Fibroblast of lung (primary cell): ENCODE data around the gene LRP5. TPM values are rescaled to one million over a fixed set of nuclear protein-coding genes. Genes with fewer than 3 reads are reported as not detected.

Experiments
- DNase-seq, 2 donors: peaks; one replicate each; pipeline versions ENCODE4 v3.0.0 to v3.0.0-alpha.2; 2010; ENCODE audit warnings: low read depth in 2 of 2
- H2AFZ ChIP-seq: 2 replicates; pipeline ENCODE4 v1.5.1; 2012; ENCODE audit warnings: low read length, control low read depth, inconsistent platforms
- H3K27ac ChIP-seq: 2 replicates; pipeline ENCODE4 v1.5.1; 2011; ENCODE audit warnings: low read length, control low read depth; ENCODE audit not compliant: insufficient read depth
- H3K27me3 ChIP-seq: 2 replicates; pipeline ENCODE4 v1.5.1; 2011; ENCODE audit warnings: mild to moderate bottlenecking, low read length; ENCODE audit not compliant: control insufficient read depth, insufficient read depth
- H3K36me3 ChIP-seq: 2 replicates; pipeline ENCODE4 v1.5.1; 2011; ENCODE audit warnings: low read length; ENCODE audit not compliant: control insufficient read depth, insufficient read depth
- H3K4me1 ChIP-seq: 2 replicates; pipeline ENCODE4 v1.5.1; 2011; ENCODE audit warnings: low read length; ENCODE audit not compliant: control insufficient read depth, insufficient read depth; ENCODE audit errors: extremely low read depth
- H3K4me2 ChIP-seq: 2 replicates; pipeline ENCODE4 v1.5.1; 2011; ENCODE audit warnings: low read length, control low read depth; ENCODE audit not compliant: insufficient read depth; ENCODE audit errors: extremely low read depth
- H3K4me3 ChIP-seq, 4 experiments: fragments of 200-600 bp in 1 of 4; sonication (generic) in 1 of 4; replicated peaks in 1 of 4; 2 replicates each; pipeline ENCODE4 v1.5.1; 2011 to 2016; ENCODE audit warnings: low read length in 4 of 4, low read depth in 3 of 4, mild to moderate bottlenecking in 3 of 4, control low read depth in 2 of 4, inconsistent platforms in 1 of 4, mixed read lengths in 1 of 4; ENCODE audit not compliant: insufficient read depth in 1 of 4; ENCODE audit errors: control extremely low read depth in 1 of 4
- H3K79me2 ChIP-seq: 2 replicates; pipeline ENCODE4 v1.5.1; 2012; ENCODE audit warnings: mild to moderate bottlenecking, low read length, inconsistent platforms; ENCODE audit not compliant: control insufficient read depth, insufficient read depth
- H3K9ac ChIP-seq: 2 replicates; pipeline ENCODE4 v1.5.1; 2011; ENCODE audit warnings: mild to moderate bottlenecking, low read length, control low read depth; ENCODE audit not compliant: insufficient read depth
- H3K9me3 ChIP-seq: 2 replicates; pipeline ENCODE4 v1.5.1; 2012; ENCODE audit warnings: low read depth, low read length; ENCODE audit not compliant: control insufficient read depth, insufficient read depth
- H4K20me1 ChIP-seq: 2 replicates; pipeline ENCODE4 v1.5.1; 2011; ENCODE audit warnings: low read length; ENCODE audit not compliant: control insufficient read depth, insufficient read depth; ENCODE audit errors: extremely low read depth
- EZH2 ChIP-seq: IDR thresholded peaks from 2 replicates; pipeline ENCODE4 v1.5.1; 2012; ENCODE audit warnings: low read length, control low read depth, mild to moderate bottlenecking; ENCODE audit errors: missing control alignments
- polyA plus RNA-seq, 2 donors: library from polyadenylated mRNA; depleted of rRNA in 1 of 2; stranded (reverse) in 1 of 2; unstranded in 1 of 2; fragments of >200 nt; gene quantifications; 2 replicates each; pipeline ENCODE4 v1.2.1, GENCODE V29; 2011 to 2012; ENCODE audit warnings: missing spikeins in 1 of 2
- total RNA-seq: library from RNA; depleted of rRNA; stranded (reverse); fragments of >200 nt; gene quantifications from 2 replicates; pipeline ENCODE4 v1.2.1, GENCODE V29; 2014
- TF ChIP-seq, protein P1 (sequence below), 2 donors: IDR thresholded peaks in 1 of 2; conservative IDR thresholded peaks in 1 of 2; 1 replicate in 1 of 2; 2 replicates in 1 of 2; pipeline ENCODE4 v1.5.1; 2011 to 2012; ENCODE audit warnings: low read length in 2 of 2, control low read depth in 1 of 2, inconsistent platforms in 1 of 2, low read depth in 1 of 2, mild to moderate bottlenecking in 1 of 2

The LRP5 gene
- total and polyA plus RNA-seq, 2 donors (not counting 1 experiment from before 2014, with no cell fraction given): 3.8 to 22.0 TPM

- no peaks in the 10 kb centered on the region for H3K9me3 ChIP-seq
- H3K4me3 ChIP-seq: peak overlapping the region; percentile 41 to 78 (median 63)
- H3K4me1 ChIP-seq: peaks cover 2% of the 10 kb centered on the region
- no peaks in the 10 kb centered on the region for H4K20me1 ChIP-seq
- H3K4me2 ChIP-seq: peak overlapping the region; percentile 53
- no peaks in the 10 kb centered on the region for H3K36me3 ChIP-seq
- no peak overlapping the region for H2AFZ ChIP-seq
- peak overlapping the region; percentile 19 for H3K27ac ChIP-seq
- H3K27me3 ChIP-seq: no peaks in the 10 kb centered on the region
- H3K9ac ChIP-seq: peak overlapping the region; percentile 1
- TF ChIP-seq, protein P1, sequence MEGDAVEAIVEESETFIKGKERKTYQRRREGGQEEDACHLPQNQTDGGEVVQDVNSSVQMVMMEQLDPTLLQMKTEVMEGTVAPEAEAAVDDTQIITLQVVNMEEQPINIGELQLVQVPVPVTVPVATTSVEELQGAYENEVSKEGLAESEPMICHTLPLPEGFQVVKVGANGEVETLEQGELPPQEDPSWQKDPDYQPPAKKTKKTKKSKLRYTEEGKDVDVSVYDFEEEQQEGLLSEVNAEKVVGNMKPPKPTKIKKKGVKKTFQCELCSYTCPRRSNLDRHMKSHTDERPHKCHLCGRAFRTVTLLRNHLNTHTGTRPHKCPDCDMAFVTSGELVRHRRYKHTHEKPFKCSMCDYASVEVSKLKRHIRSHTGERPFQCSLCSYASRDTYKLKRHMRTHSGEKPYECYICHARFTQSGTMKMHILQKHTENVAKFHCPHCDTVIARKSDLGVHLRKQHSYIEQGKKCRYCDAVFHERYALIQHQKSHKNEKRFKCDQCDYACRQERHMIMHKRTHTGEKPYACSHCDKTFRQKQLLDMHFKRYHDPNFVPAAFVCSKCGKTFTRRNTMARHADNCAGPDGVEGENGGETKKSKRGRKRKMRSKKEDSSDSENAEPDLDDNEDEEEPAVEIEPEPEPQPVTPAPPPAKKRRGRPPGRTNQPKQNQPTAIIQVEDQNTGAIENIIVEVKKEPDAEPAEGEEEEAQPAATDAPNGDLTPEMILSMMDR (conservative IDR thresholded peaks at IDR 0.05 in 1 of 2, IDR thresholded peaks at IDR 0.05 in 1 of 2; ENCODE audit: low read depth in 1 of 2, low read length in 2 of 2): no peak
- H3K79me2 ChIP-seq: no peaks in the 10 kb centered on the region
- DNase-seq: peak; percentile 38 to 39
Observed at GRCh38 chr11:68313574-68314202, 1.3 kb downstream of the LRP5 start.

GRCh38 chr11:68314203-68315170 lies 2.1 kb downstream of the LRP5 start:
- peak; percentile 38 to 73 for DNase-seq
- Histone ChIP-seq H3K79me2 (no peaks in the 10 kb centered on the region), H3K27me3 (no peaks in the 10 kb centered on the region), H3K27ac (peak overlapping the region; percentile 19), H3K4me2 (peak overlapping the region; percentile 53), H3K9ac (peak overlapping the region; percentile 1), H3K9me3 (no peaks in the 10 kb centered on the region), H3K4me3 (peak overlapping the region; percentile 41 to 78 (median 63)), H3K36me3 (no peaks in the 10 kb centered on the region), H2AFZ (no peak overlapping the region), H4K20me1 (no peaks in the 10 kb centered on the region), H3K4me1 (peaks cover 2% of the 10 kb centered on the region)
- TF ChIP-seq EZH2: no peak
- TF ChIP-seq, protein P1 (conservative IDR thresholded peaks at IDR 0.05 in 1 of 2, IDR thresholded peaks at IDR 0.05 in 1 of 2; ENCODE audit: low read depth in 1 of 2, low read length in 2 of 2): no peak

DNA sequence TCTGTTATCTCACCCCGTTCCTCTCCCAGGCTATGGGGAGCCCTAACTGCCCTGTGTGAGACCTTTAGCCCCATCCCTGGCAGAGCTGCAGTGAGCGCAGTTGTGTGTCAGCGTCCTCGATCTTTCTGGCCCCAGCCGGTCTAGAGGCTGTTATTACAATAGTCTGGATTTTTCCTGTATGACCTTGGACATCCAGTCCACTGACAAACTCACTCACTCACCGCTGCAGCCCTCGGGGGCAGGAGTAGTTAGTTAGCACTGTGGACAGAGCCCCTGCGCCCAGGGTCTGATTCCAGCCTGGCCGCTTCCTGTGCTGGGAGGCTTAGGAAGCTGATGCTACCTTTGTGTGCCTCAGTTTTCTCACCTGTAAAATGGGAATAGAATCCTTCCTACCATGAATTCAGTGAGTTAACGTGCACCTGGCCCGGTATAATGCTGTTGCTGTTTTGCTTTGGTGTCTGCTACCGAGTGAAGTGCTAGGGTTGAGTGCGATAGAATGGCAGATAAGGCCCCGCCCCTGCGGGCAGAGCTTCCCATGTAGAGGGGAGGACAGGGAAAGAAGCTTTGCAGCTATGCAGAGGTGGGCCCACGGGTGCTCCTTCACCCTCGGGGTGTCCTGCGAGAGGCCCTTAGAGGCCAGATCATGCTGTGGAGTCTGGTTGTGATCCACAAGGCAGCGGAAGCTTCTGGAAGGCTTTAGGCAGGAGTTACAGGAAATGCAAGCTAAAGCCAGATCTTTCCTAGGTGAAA lies 3.0 kb downstream of the LRP5 start:
- DNase-seq: peak; percentile 12 to 60
- H2AFZ ChIP-seq: no peak overlapping the region
- H3K9ac ChIP-seq: no peak overlapping the region
- no peaks in the 10 kb centered on the region for H3K36me3 ChIP-seq
- H3K27ac ChIP-seq: no peak overlapping the region
- TF ChIP-seq EZH2: no peak
- TF ChIP-seq, protein P1 (conservative IDR thresholded peaks at IDR 0.05 in 1 of 2, IDR thresholded peaks at IDR 0.05 in 1 of 2; ENCODE audit: low read depth in 1 of 2, low read length in 2 of 2): no peak
- no peaks in the 10 kb centered on the region for H3K27me3 ChIP-seq
- peaks cover 2% of the 10 kb centered on the region for H3K4me1 ChIP-seq
- H3K79me2 ChIP-seq: no peaks in the 10 kb centered on the region
- peak overlapping the region in 1 of 4 experiments; percentile 78 for H3K4me3 ChIP-seq
- no peak overlapping the region for H3K4me2 ChIP-seq
- no peaks in the 10 kb centered on the region for H4K20me1 ChIP-seq
- no peaks in the 10 kb centered on the region for H3K9me3 ChIP-seq
